ENCODE data around the gene TXNDC2. TPM values are rescaled to one million over a fixed set of nuclear protein-coding genes. Genes with fewer than 3 reads are reported as not detected.

TXNDC2 gene
- total and polyA plus RNA-seq, 2 donors (not counting 1 experiment from before 2014, with no cell fraction given), result 0.15 TPM; not detected in 1

DNA sequence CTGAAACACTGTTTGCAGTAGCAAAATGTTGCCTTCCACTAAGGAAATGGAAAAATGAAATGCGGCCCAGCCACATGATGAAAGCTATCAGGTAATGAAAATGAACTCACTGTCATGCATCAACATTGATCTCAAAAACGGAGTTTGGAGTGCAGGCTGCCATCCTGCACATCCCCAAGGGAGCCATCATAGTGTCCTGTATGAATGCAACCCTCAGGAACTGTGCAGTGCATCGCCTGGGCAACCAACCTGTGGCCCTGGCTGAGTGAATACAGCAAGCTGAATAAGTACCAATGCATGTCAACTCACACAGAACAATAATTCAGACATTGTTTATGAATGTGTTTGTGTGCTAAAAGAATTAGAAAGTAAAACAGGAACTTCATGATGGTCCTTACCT is 23.1 kb upstream of the TXNDC2 start:
- Histone ChIP-seq H3K27ac (ENCODE audit: insufficient read depth, low read length) (no peak overlapping the region), H4K20me1 (ENCODE audit: control insufficient read depth, extremely low read depth, insufficient read depth, low read length) (no peaks in the 10 kb centered on the region), H3K4me2 (ENCODE audit: extremely low read depth, insufficient read depth, low read length) (no peak overlapping the region), H3K79me2 (ENCODE audit: control insufficient read depth, insufficient read depth, low read length) (no peaks in the 10 kb centered on the region), H3K4me1 (ENCODE audit: control insufficient read depth, extremely low read depth, insufficient read depth, low read length) (no peaks in the 10 kb centered on the region), H3K9ac (ENCODE audit: insufficient read depth, low read length) (no peak overlapping the region), H3K4me3 (replicated peaks in 1 of 4; ENCODE audit: control extremely low read depth in 1 of 4, insufficient read depth in 1 of 4, low read depth in 3 of 4, low read length in 4 of 4) (no peak overlapping the region), H3K36me3 (ENCODE audit: control insufficient read depth, insufficient read depth, low read length) (no peaks in the 10 kb centered on the region), H3K27me3 (ENCODE audit: control insufficient read depth, insufficient read depth, low read length) (no peaks in the 10 kb centered on the region), H2AFZ (ENCODE audit: low read length) (no peak overlapping the region), H3K9me3 (ENCODE audit: control insufficient read depth, insufficient read depth, low read depth, low read length) (no peaks in the 10 kb centered on the region)
- TF ChIP-seq, protein P1, sequence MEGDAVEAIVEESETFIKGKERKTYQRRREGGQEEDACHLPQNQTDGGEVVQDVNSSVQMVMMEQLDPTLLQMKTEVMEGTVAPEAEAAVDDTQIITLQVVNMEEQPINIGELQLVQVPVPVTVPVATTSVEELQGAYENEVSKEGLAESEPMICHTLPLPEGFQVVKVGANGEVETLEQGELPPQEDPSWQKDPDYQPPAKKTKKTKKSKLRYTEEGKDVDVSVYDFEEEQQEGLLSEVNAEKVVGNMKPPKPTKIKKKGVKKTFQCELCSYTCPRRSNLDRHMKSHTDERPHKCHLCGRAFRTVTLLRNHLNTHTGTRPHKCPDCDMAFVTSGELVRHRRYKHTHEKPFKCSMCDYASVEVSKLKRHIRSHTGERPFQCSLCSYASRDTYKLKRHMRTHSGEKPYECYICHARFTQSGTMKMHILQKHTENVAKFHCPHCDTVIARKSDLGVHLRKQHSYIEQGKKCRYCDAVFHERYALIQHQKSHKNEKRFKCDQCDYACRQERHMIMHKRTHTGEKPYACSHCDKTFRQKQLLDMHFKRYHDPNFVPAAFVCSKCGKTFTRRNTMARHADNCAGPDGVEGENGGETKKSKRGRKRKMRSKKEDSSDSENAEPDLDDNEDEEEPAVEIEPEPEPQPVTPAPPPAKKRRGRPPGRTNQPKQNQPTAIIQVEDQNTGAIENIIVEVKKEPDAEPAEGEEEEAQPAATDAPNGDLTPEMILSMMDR (conservative IDR thresholded peaks at IDR 0.05 in 1 of 2, IDR thresholded peaks at IDR 0.05 in 1 of 2; ENCODE audit: low read depth in 1 of 2, low read length in 2 of 2), result no peak
- no peak for TF ChIP-seq EZH2 (IDR thresholded peaks at IDR 0.05; ENCODE audit: low read length, missing control alignments)
- DNase-seq (ENCODE audit: low read depth in 2 of 2), result no peak

DNA sequence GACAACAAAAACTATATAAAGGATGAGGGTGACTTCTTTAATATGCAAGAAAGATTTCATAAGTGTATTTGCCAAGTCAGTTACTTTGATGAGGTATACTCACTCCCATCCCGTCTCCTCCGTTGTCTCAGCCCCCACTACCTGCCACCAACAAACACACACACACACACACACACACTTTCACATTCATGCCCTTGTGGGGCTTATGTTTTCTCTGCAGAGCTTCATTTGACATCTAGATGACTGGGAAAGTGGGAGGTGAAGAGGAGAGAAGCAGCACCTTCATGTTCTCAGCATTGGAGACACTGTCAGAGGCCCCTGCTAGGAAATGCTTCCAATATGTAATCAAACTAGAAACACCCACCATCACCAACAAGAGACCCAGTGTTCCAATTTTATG is 22.5 kb upstream of the TXNDC2 start:
- H3K4me3 ChIP-seq (replicated peaks in 1 of 4; ENCODE audit: control extremely low read depth in 1 of 4, insufficient read depth in 1 of 4, low read depth in 3 of 4, low read length in 4 of 4), result no peak overlapping the region
- TF ChIP-seq EZH2 (IDR thresholded peaks at IDR 0.05; ENCODE audit: low read length, missing control alignments), result no peak
- TF ChIP-seq, protein P1 (conservative IDR thresholded peaks at IDR 0.05 in 1 of 2, IDR thresholded peaks at IDR 0.05 in 1 of 2; ENCODE audit: low read depth in 1 of 2, low read length in 2 of 2), result no peak
- H3K9me3 ChIP-seq (ENCODE audit: control insufficient read depth, insufficient read depth, low read depth, low read length), result no peaks in the 10 kb centered on the region
- no peaks in the 10 kb centered on the region for H4K20me1 ChIP-seq (ENCODE audit: control insufficient read depth, extremely low read depth, insufficient read depth, low read length)
- H2AFZ ChIP-seq (ENCODE audit: low read length), result no peak overlapping the region
- H3K4me2 ChIP-seq (ENCODE audit: extremely low read depth, insufficient read depth, low read length), result no peak overlapping the region
- no peak for DNase-seq (ENCODE audit: low read depth in 2 of 2)
- no peaks in the 10 kb centered on the region for H3K79me2 ChIP-seq (ENCODE audit: control insufficient read depth, insufficient read depth, low read length)
- H3K9ac ChIP-seq (ENCODE audit: insufficient read depth, low read length), result no peak overlapping the region
- no peaks in the 10 kb centered on the region for H3K4me1 ChIP-seq (ENCODE audit: control insufficient read depth, extremely low read depth, insufficient read depth, low read length)
- H3K27me3 ChIP-seq (ENCODE audit: control insufficient read depth, insufficient read depth, low read length), result no peaks in the 10 kb centered on the region
- H3K27ac ChIP-seq (ENCODE audit: insufficient read depth, low read length), result no peak overlapping the region
- H3K36me3 ChIP-seq (ENCODE audit: control insufficient read depth, insufficient read depth, low read length), result no peaks in the 10 kb centered on the region

DNA sequence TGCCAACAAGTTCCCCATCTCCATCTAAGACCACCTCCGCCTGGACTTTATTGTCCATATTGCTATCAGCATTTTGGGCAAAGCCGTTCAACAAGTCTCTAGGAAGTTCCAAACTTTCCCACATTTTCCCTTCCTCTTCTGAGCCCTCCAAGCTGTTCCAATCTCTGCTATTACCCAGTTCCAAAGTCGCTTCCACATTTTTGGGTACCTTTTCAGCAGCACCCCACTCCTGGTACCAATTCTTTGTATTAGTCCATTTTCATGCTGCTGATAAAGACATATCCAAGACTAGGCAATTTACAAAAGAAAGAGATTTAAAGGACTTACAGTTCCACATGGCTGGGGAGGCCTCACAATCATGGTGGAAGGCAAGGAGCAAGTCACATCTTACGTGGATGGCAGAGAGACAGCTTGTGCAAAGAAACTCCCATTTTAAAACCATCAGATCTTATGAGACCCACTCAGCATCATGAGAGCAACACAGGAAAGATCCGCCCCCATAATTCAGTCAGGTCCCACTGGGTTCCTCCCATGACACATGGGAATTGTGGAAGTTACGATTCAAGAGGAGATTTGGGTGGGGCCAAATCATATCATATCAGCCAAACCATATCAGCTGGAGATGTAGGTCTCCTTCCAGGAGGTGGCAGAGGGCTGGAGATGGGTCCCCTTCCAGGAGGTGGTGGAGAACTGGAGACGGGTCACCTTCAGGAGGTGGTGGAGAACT is 19.8 kb upstream of the TXNDC2 start:
- peaks cover 12% of the 10 kb centered on the region for H3K4me1 ChIP-seq (ENCODE audit: control insufficient read depth, extremely low read depth, insufficient read depth, low read length)
- no peak overlapping the region for H2AFZ ChIP-seq (ENCODE audit: low read length)
- no peaks in the 10 kb centered on the region for H3K9me3 ChIP-seq (ENCODE audit: control insufficient read depth, insufficient read depth, low read depth, low read length)
- H3K4me3 ChIP-seq (replicated peaks in 1 of 4; ENCODE audit: control extremely low read depth in 1 of 4, insufficient read depth in 1 of 4, low read depth in 3 of 4, low read length in 4 of 4), result no peak overlapping the region
- H3K27me3 ChIP-seq (ENCODE audit: control insufficient read depth, insufficient read depth, low read length), result no peaks in the 10 kb centered on the region
- H4K20me1 ChIP-seq (ENCODE audit: control insufficient read depth, extremely low read depth, insufficient read depth, low read length), result no peaks in the 10 kb centered on the region
- no peak overlapping the region for H3K9ac ChIP-seq (ENCODE audit: insufficient read depth, low read length)
- TF ChIP-seq, protein P1 (conservative IDR thresholded peaks at IDR 0.05 in 1 of 2, IDR thresholded peaks at IDR 0.05 in 1 of 2; ENCODE audit: low read depth in 1 of 2, low read length in 2 of 2), result no peak
- no peak for TF ChIP-seq EZH2 (IDR thresholded peaks at IDR 0.05; ENCODE audit: low read length, missing control alignments)
- no peaks in the 10 kb centered on the region for H3K79me2 ChIP-seq (ENCODE audit: control insufficient read depth, insufficient read depth, low read length)
- no peaks in the 10 kb centered on the region for H3K36me3 ChIP-seq (ENCODE audit: control insufficient read depth, insufficient read depth, low read length)
- no peak for DNase-seq (ENCODE audit: low read depth in 2 of 2)
- no peak overlapping the region for H3K4me2 ChIP-seq (ENCODE audit: extremely low read depth, insufficient read depth, low read length)
- H3K27ac ChIP-seq (ENCODE audit: insufficient read depth, low read length), result no peak overlapping the region
